Caco-2 (cell line): ENCODE measurements around the gene ANKLE2. TPM values are rescaled to one million over a fixed set of nuclear protein-coding genes. Genes with fewer than 3 reads are reported as not detected.
"Not testable (repeated sequence)": the region's sequence is repeated elsewhere in the genome, so short reads cannot be mapped to it uniquely, and the experiment has no call there.

ENCODE experiments used
- BruUV-seq: library from RNA; stranded (reverse); fragments of 400-500 nt; replicated peaks from 2 replicates; lab custom pipeline; 2021; lab: Mats Ljungman, UMichigan
- CTCF ChIA-PET: fragments of 300-600 bp; sonication (Branson Sonifier 250); formaldehyde crosslinking; loops from one replicate; lab custom pipeline; 2022; ENCODE audit warnings: antibody characterized with exemption; lab: Charles Lee
- POLR2A ChIA-PET: fragments of 300-600 bp; sonication (Branson Sonifier 250); formaldehyde crosslinking; loops from one replicate; lab custom pipeline; 2022; ENCODE audit warnings: antibody characterized with exemption; lab: Charles Lee
- DNase-seq, 2 experiments: peaks; one replicate each; pipeline versions ENCODE4 v3.0.0 to v3.0.0-alpha.2; 2020 to 2022
- H3K27me3 ChIP-seq: replicated peaks from 2 replicates; pipeline ENCODE4 v1.6.0; 2011; ENCODE audit warnings: low read length; ENCODE audit not compliant: control insufficient read depth, insufficient read depth
- H3K36me3 ChIP-seq: 2 replicates; pipeline ENCODE4 v1.5.1; 2011; ENCODE audit warnings: low read length; ENCODE audit not compliant: control insufficient read depth, insufficient read depth
- H3K4me1 ChIP-seq: fragments of 250-450 bp; sonication (Bioruptor Pico); 2 replicates; pipeline ENCODE4 v1.5.1; 2020; ENCODE audit warnings: mild to moderate bottlenecking
- H3K4me3 ChIP-seq: 2 replicates; pipeline ENCODE4 v1.5.1; 2011; ENCODE audit warnings: low read depth, mild to moderate bottlenecking, control low read depth, low read length
- H3K9me3 ChIP-seq: fragments of 250-450 bp; sonication (Bioruptor Pico); 2 replicates; pipeline ENCODE4 v1.5.1; 2020; ENCODE audit warnings: mild to moderate bottlenecking, moderate library complexity
- H3K27ac Mint-ChIP-seq: one replicate; pipeline ENCODE4 v1.8.0; 2022; ENCODE audit warnings: mixed read lengths; ENCODE audit not compliant: unreplicated experiment
- H3K27me3 Mint-ChIP-seq: one replicate; pipeline ENCODE4 v1.8.0; 2022; ENCODE audit warnings: mixed read lengths; ENCODE audit not compliant: insufficient read depth, unreplicated experiment
- H3K36me3 Mint-ChIP-seq: one replicate; pipeline ENCODE4 v1.8.0; 2022; ENCODE audit warnings: mild to moderate bottlenecking, mixed read lengths; ENCODE audit not compliant: insufficient read depth, unreplicated experiment
- H3K4me1 Mint-ChIP-seq: one replicate; pipeline ENCODE4 v1.8.0; 2022; ENCODE audit warnings: low read depth, mixed read lengths; ENCODE audit not compliant: unreplicated experiment
- H3K4me3 Mint-ChIP-seq: one replicate; pipeline ENCODE4 v1.8.0; 2022; ENCODE audit warnings: mild to moderate bottlenecking, moderate library complexity, mixed read lengths; ENCODE audit not compliant: unreplicated experiment
- H3K9me3 Mint-ChIP-seq: one replicate; pipeline ENCODE4 v1.8.0; 2022; ENCODE audit warnings: mixed read lengths; ENCODE audit not compliant: unreplicated experiment
- CTCF ChIP-seq, 2 experiments: fragments of 200-600 bp in 1 of 2; IDR thresholded peaks; 1 replicate in 1 of 2; 2 replicates in 1 of 2; pipeline versions ENCODE4 v1.5.1 to v1.8.0; 2011 to 2022; ENCODE audit warnings: antibody characterized with exemption in 1 of 2, control low read depth in 1 of 2, inconsistent platforms in 1 of 2, low read depth in 1 of 2, low read length in 1 of 2, mild to moderate bottlenecking in 1 of 2, moderate library complexity in 1 of 2; ENCODE audit not compliant: insufficient read depth in 1 of 2, severe bottlenecking in 1 of 2, unreplicated experiment in 1 of 2
- intact Hi-C: fragments of 100-400 bp; cut with micrococcal nuclease; formaldehyde crosslinking; loops from one replicate; pipeline ENCODE4 v1.10.0; 2022; ENCODE audit not compliant: unreplicated experiment
- total RNA-seq: library from RNA; stranded (reverse); gene quantifications from 2 replicates; pipeline ENCODE4 v1.2.3, GENCODE V29; 2022

Gene ANKLE2
- total RNA-seq, 1 experiment from 2014 or later = 80.8 TPM

- peaks cover 82% of the 10 kb centered on the region for H3K36me3 Mint-ChIP-seq
- no peak for DNase-seq
- H3K4me3 Mint-ChIP-seq = no peak overlapping the region
- ChIA-PET POLR2A (no interaction called here), CTCF (no interaction called here)
- no TSS peak for BruUV-seq
- no peaks in the 10 kb centered on the region; the same call in none of the 2 replicates for H3K36me3 ChIP-seq
- H3K27ac Mint-ChIP-seq = no peak overlapping the region
- H3K4me3 ChIP-seq = no peak overlapping the region
- H3K27me3 ChIP-seq = no peaks in the 10 kb centered on the region
- TF ChIP-seq CTCF (IDR thresholded peaks at IDR 0.05; ENCODE audit: insufficient read depth in 1 of 2, low read depth in 1 of 2, low read length in 1 of 2, severe bottlenecking in 1 of 2, unreplicated experiment in 1 of 2) = no peak
- H3K9me3 Mint-ChIP-seq = no peaks in the 10 kb centered on the region
- no peaks in the 10 kb centered on the region for H3K9me3 ChIP-seq
- intact Hi-C loops = no loop called here
- H3K27me3 Mint-ChIP-seq = no peaks in the 10 kb centered on the region
- no peaks in the 10 kb centered on the region for H3K4me1 ChIP-seq
- H3K4me1 Mint-ChIP-seq = no peaks in the 10 kb centered on the region
Observed at GRCh38 chr12:132797820-132798570, 36.4 kb upstream of the ANKLE2 start.

- Mint-ChIP-seq H3K27me3 (no peaks in the 10 kb centered on the region), H3K9me3 (no peaks in the 10 kb centered on the region), H3K27ac (no peak overlapping the region), H3K36me3 (peaks cover 75% of the 10 kb centered on the region), H3K4me3 (no peak overlapping the region), H3K4me1 (no peaks in the 10 kb centered on the region)
- CTCF ChIA-PET = no interaction called here
- H3K27me3 ChIP-seq = no peaks in the 10 kb centered on the region
- H3K36me3 ChIP-seq = no peaks in the 10 kb centered on the region; the same call in none of the 2 replicates
- no peak for DNase-seq
- TSS peak; percentile 32 for BruUV-seq
- POLR2A ChIA-PET = no interaction called here
- intact Hi-C loops = no loop called here
- H3K9me3 ChIP-seq = no peaks in the 10 kb centered on the region
- TF ChIP-seq CTCF (IDR thresholded peaks at IDR 0.05; ENCODE audit: insufficient read depth in 1 of 2, low read depth in 1 of 2, low read length in 1 of 2, severe bottlenecking in 1 of 2, unreplicated experiment in 1 of 2) = no peak
- no peak overlapping the region for H3K4me3 ChIP-seq
- H3K4me1 ChIP-seq = no peaks in the 10 kb centered on the region
Observed at GRCh38 chr12:132795847-132796246, 34.2 kb upstream of the ANKLE2 start.

- POLR2A ChIA-PET, H3K36me3 ChIP-seq, H3K4me3 Mint-ChIP-seq, H3K4me1 ChIP-seq, H3K4me3 ChIP-seq, H3K9me3 ChIP-seq, H3K27ac Mint-ChIP-seq, BruUV-seq, H3K27me3 ChIP-seq, DNase-seq, H3K4me1 Mint-ChIP-seq, CTCF ChIA-PET, H3K27me3 Mint-ChIP-seq, H3K9me3 Mint-ChIP-seq, intact Hi-C loops: not testable (repeated sequence)
- peaks cover 76% of the 10 kb centered on the region for H3K36me3 Mint-ChIP-seq
Observed at GRCh38 chr12:132791940-132792339, 30.3 kb upstream of the ANKLE2 start.
